Body of pancreas (tissue), 4 donors: ENCODE measurements around the gene TENT4B.

ENCODE experiments used
- POLR2A ChIP-seq, 3 donors: fragments of 450-650 bp; IDR thresholded peaks; one replicate each; pipeline ENCODE4 v1.6.1; 2016; ENCODE audit warnings: antibody characterized with exemption in 3 of 3, mild to moderate bottlenecking in 2 of 3
- TF ChIP-seq, protein P1 (sequence below), 7 experiments: fragments of 450-650 bp in 4 of 7; fragments of 200-600 bp in 3 of 7; sonication (generic) in 3 of 7; IDR thresholded peaks; one replicate each; pipeline ENCODE4 v1.5.1; 2016 to 2019; ENCODE audit warnings: antibody characterized with exemption in 7 of 7

DNA sequence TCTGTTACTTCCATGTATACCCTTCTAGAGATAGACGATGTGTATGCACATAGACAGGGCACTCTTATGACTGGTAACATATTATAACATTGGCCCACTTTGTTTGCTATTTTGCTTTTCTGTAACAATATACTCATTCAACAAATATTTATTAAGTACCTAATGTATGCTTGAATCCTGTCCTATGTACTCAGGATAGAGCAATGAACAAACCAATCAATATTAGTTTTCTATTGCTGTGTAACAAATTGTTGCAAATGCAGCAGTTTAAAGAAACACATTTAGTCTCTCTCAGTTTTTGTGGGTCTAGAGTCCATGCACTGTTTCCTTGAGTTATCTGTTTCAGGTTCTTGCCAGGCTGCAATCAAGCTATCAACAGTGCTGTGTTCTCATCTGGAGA lies 29.7 kb upstream of the TENT4B start:
- TF ChIP-seq POLR2A (IDR thresholded peaks at IDR 0.05): no peak
- TF ChIP-seq, protein P1, sequence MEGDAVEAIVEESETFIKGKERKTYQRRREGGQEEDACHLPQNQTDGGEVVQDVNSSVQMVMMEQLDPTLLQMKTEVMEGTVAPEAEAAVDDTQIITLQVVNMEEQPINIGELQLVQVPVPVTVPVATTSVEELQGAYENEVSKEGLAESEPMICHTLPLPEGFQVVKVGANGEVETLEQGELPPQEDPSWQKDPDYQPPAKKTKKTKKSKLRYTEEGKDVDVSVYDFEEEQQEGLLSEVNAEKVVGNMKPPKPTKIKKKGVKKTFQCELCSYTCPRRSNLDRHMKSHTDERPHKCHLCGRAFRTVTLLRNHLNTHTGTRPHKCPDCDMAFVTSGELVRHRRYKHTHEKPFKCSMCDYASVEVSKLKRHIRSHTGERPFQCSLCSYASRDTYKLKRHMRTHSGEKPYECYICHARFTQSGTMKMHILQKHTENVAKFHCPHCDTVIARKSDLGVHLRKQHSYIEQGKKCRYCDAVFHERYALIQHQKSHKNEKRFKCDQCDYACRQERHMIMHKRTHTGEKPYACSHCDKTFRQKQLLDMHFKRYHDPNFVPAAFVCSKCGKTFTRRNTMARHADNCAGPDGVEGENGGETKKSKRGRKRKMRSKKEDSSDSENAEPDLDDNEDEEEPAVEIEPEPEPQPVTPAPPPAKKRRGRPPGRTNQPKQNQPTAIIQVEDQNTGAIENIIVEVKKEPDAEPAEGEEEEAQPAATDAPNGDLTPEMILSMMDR (IDR thresholded peaks at IDR 0.05): no peak
